ENCODE results near the gene CTNNA2. TPM values are rescaled to one million over a fixed set of nuclear protein-coding genes. Genes with fewer than 3 reads are reported as not detected.

The CTNNA2 gene
- total RNA-seq, 1 experiment from 2014 or later = 5.5 TPM

DNA sequence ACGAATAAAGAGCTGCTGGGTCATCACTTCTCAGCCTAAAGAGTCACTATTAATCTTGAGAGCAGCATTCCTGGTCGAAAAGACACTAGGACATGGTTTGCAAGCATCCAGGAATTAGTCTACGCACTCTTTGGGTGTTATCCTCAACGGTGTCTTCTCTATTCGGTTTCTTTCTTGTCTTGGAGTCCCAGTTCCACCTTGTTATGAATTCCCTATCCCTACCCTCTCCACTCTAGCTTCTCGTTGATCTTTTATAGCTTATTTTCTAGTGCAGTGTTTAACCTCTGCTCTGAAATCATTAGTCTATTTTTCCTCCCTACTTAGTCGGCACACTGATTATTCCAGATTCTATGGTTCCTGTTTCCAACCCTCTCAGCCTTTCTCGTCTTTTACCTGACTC lies 949.8 kb downstream of the CTNNA2 start:
- Histone ChIP-seq H3K4me1 (ENCODE audit: insufficient read depth, low read length) (peaks cover 2% of the 10 kb centered on the region; the same call in 1 of the 2 replicates), H3K9ac (ENCODE audit: extremely low read depth, insufficient read length, low read length) (no peak overlapping the region), H2BK120ac (ENCODE audit: low read depth, low read length, poor library complexity, severe bottlenecking) (no peak overlapping the region), H3K9me3 (ENCODE audit: control insufficient read depth, low read depth, low read length) (no peaks in the 10 kb centered on the region), H3T11ph (ENCODE audit: low read length) (no peak overlapping the region), H2BK20ac (ENCODE audit: low read depth, low read length, poor library complexity, severe bottlenecking) (no peak overlapping the region), H2BK5ac (ENCODE audit: insufficient read length, low read length) (no peak overlapping the region), H3K79me2 (ENCODE audit: insufficient read depth, low read length) (no peaks in the 10 kb centered on the region), H2AK5ac (ENCODE audit: insufficient read length, low read length) (no peak overlapping the region), H4K5ac (ENCODE audit: insufficient read length, low read depth, low read length) (no peak overlapping the region), H3K4me2 (ENCODE audit: insufficient read depth, insufficient read length, low read length) (no peak overlapping the region), H4K8ac (replicated peaks; ENCODE audit: insufficient read length, low read depth, low read length) (no peak overlapping the region), H3K4ac (ENCODE audit: low read depth, low read length) (no peak overlapping the region), H4K91ac (ENCODE audit: insufficient read length, low read depth, low read length) (no peak overlapping the region), H2AFZ (ENCODE audit: low read length) (no peak overlapping the region), H3K18ac (ENCODE audit: insufficient read length, low read depth, low read length) (no peak overlapping the region), H4K20me1 (ENCODE audit: control insufficient read depth, insufficient read depth, insufficient read length) (no peaks in the 10 kb centered on the region), H3K79me1 (ENCODE audit: insufficient read depth, low read depth, low read length, poor library complexity, severe bottlenecking) (no peaks in the 10 kb centered on the region), H3K56ac (ENCODE audit: insufficient read length, low read depth, low read length) (no peak overlapping the region), H3K23ac (ENCODE audit: insufficient read length, low read depth, low read length) (no peak overlapping the region), H2BK12ac (ENCODE audit: insufficient read length, low read depth, low read length) (no peak overlapping the region), H2BK15ac (ENCODE audit: low read depth, low read length) (no peak overlapping the region), H3K27me3 (ENCODE audit: insufficient read depth, low read length) (no peaks in the 10 kb centered on the region), H3K27ac (ENCODE audit: insufficient read length, low read depth, low read length) (no peak overlapping the region), H3K23me2 (ENCODE audit: insufficient read length, low read depth, low read length, poor library complexity, severe bottlenecking) (no peaks in the 10 kb centered on the region), H3K14ac (ENCODE audit: insufficient read depth, low read length) (no peak overlapping the region)
- Mint-ChIP-seq H3K4me3 (no peak overlapping the region), H3K27ac (no peak overlapping the region), H3K9me3 (no peaks in the 10 kb centered on the region), H3K27me3 (ENCODE audit: low read depth) (no peaks in the 10 kb centered on the region; the same call in 1 of the 2 replicates), H3K4me1 (peaks cover 49 to 55% of the 10 kb centered on the region in 2 experiments), H3K36me3 (ENCODE audit: insufficient read depth in 1 of 3, low read depth in 3 of 3) (0 out of 7 replicates have a peak, but pooled peaks cover 0 to 3% (median 0%) of the 10 kb centered on the region in 3 experiments)
- DNase-seq = no peak
- WGBS (ENCODE audit: extremely low coverage, insufficient read length, low lambda C conversion rate) = no CpG with 5 or more reads among the region's 8 CpGs
- TF ChIP-seq, protein P1, sequence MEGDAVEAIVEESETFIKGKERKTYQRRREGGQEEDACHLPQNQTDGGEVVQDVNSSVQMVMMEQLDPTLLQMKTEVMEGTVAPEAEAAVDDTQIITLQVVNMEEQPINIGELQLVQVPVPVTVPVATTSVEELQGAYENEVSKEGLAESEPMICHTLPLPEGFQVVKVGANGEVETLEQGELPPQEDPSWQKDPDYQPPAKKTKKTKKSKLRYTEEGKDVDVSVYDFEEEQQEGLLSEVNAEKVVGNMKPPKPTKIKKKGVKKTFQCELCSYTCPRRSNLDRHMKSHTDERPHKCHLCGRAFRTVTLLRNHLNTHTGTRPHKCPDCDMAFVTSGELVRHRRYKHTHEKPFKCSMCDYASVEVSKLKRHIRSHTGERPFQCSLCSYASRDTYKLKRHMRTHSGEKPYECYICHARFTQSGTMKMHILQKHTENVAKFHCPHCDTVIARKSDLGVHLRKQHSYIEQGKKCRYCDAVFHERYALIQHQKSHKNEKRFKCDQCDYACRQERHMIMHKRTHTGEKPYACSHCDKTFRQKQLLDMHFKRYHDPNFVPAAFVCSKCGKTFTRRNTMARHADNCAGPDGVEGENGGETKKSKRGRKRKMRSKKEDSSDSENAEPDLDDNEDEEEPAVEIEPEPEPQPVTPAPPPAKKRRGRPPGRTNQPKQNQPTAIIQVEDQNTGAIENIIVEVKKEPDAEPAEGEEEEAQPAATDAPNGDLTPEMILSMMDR (conservative IDR thresholded peaks at IDR 0.05) = no peak

All from H9 (cell line).